Neural cell (in vitro differentiated cells): ENCODE results near the gene HM13. TPM values are rescaled to one million over a fixed set of nuclear protein-coding genes. Genes with fewer than 3 reads are reported as not detected.

ENCODE experiments used
- H2AFZ ChIP-seq: fragments of 200-600, 300-800 bp; sonication (generic), shearing (Covaris generic); 2 replicates; pipeline ENCODE4 v1.6.0; 2014; ENCODE audit warnings: low read depth, mild to moderate bottlenecking, antibody characterized with exemption, low read length, moderate library complexity
- H3F3A ChIP-seq: fragments of 200-600 bp; shearing (Covaris generic); 2 replicates; pipeline ENCODE4 v1.6.1; 2016; ENCODE audit warnings: mild to moderate bottlenecking, moderate library complexity, mixed read lengths, antibody characterized with exemption, low read length; ENCODE audit not compliant: insufficient read depth, poor library complexity, severe bottlenecking
- H3K27ac ChIP-seq: fragments of 200-600, 300-800 bp; sonication (generic), shearing (Covaris generic); 2 replicates; pipeline ENCODE4 v1.5.1; 2014; ENCODE audit warnings: mild to moderate bottlenecking, low read length, moderate library complexity
- H3K27me3 ChIP-seq: fragments of 300-800, 200-600 bp; sonication (generic), shearing (Covaris generic); 2 replicates; pipeline ENCODE4 v1.6.0; 2014; ENCODE audit warnings: mild to moderate bottlenecking, low read depth, low read length, moderate library complexity; ENCODE audit not compliant: insufficient read depth
- H3K36me3 ChIP-seq: fragments of 300-800, 200-600 bp; sonication (generic), shearing (Covaris generic); 2 replicates; pipeline ENCODE4 v1.5.1; 2014; ENCODE audit warnings: mild to moderate bottlenecking, antibody characterized with exemption, low read length, moderate library complexity; ENCODE audit not compliant: insufficient read depth
- H3K4me2 ChIP-seq: fragments of 300-800, 200-600 bp; sonication (generic), shearing (Covaris generic); 2 replicates; pipeline ENCODE4 v1.6.0; 2014; ENCODE audit warnings: mild to moderate bottlenecking, low read length
- H3K4me3 ChIP-seq: fragments of 300-800, 200-600 bp; sonication (generic), shearing (Covaris generic); 2 replicates; pipeline ENCODE4 v1.5.1; 2014; ENCODE audit warnings: mild to moderate bottlenecking, low read length, moderate library complexity
- H3K79me2 ChIP-seq: fragments of 200-600 bp; shearing (Covaris generic); replicated peaks from 2 replicates; pipeline ENCODE4 v1.6.0; 2014; ENCODE audit warnings: mild to moderate bottlenecking, low read length, moderate library complexity; ENCODE audit not compliant: insufficient read depth
- H3K9ac ChIP-seq: fragments of 300-800, 200-600 bp; sonication (generic), shearing (Covaris generic); 2 replicates; pipeline ENCODE4 v1.6.1; 2016; ENCODE audit warnings: mild to moderate bottlenecking, low read length, mixed read lengths
- H3K9me2 ChIP-seq: fragments of 200-600 bp; shearing (Covaris generic); 2 replicates; pipeline ENCODE4 v1.6.1; 2016; ENCODE audit warnings: mild to moderate bottlenecking, low read length, mixed read lengths; ENCODE audit not compliant: insufficient read depth
- H3K9me3 ChIP-seq: fragments of 200-600, 300-800 bp; sonication (generic), shearing (Covaris generic); 2 replicates; pipeline ENCODE4 v1.6.1; 2016; ENCODE audit warnings: mild to moderate bottlenecking, mixed run types, low read length, moderate library complexity, mixed read lengths
- H4K20me1 ChIP-seq: fragments of 200-600 bp; shearing (Covaris generic); 2 replicates; pipeline ENCODE4 v1.6.1; 2016; ENCODE audit warnings: mild to moderate bottlenecking, mixed run types; ENCODE audit not compliant: insufficient read depth
- CTCF ChIP-seq: fragments of 450-650 bp; IDR thresholded peaks from 2 replicates; pipeline ENCODE4 v1.5.1; 2014; ENCODE audit warnings: antibody characterized with exemption, mild to moderate bottlenecking, moderate library complexity; ENCODE audit not compliant: poor library complexity, severe bottlenecking
- EP300 ChIP-seq: fragments of 450-650 bp; conservative IDR thresholded peaks from 2 replicates; pipeline ENCODE4 v1.6.1; 2014; ENCODE audit warnings: antibody characterized with exemption, mild to moderate bottlenecking, moderate library complexity; ENCODE audit not compliant: poor library complexity, severe bottlenecking
- EZH2 ChIP-seq: fragments of 200-600, 300-800 bp; shearing (Covaris generic), sonication (generic); IDR thresholded peaks from 2 replicates; pipeline ENCODE4 v1.6.1; 2014; ENCODE audit warnings: antibody characterized with exemption, low read length, borderline replicate concordance, mild to moderate bottlenecking; ENCODE audit not compliant: insufficient read depth, poor library complexity, severe bottlenecking
- MXI1 ChIP-seq: fragments of 450-650 bp; conservative IDR thresholded peaks from 2 replicates; pipeline ENCODE4 v1.6.1; 2014; ENCODE audit warnings: antibody characterized with exemption, mild to moderate bottlenecking; ENCODE audit not compliant: poor library complexity, severe bottlenecking
- POLR2AphosphoS5 ChIP-seq: IDR thresholded peaks from 2 replicates; pipeline ENCODE4 v1.6.1; 2012
- RAD21 ChIP-seq: fragments of 450-650 bp; conservative IDR thresholded peaks from 2 replicates; pipeline ENCODE4 v1.6.1; 2014; ENCODE audit warnings: antibody characterized with exemption, mild to moderate bottlenecking, moderate library complexity
- REST ChIP-seq: IDR thresholded peaks from 2 replicates; pipeline ENCODE4 v1.6.1; 2012; ENCODE audit warnings: borderline replicate concordance
- SMC3 ChIP-seq: fragments of 450-650 bp; conservative IDR thresholded peaks from 2 replicates; pipeline ENCODE4 v1.6.1; 2014; ENCODE audit warnings: antibody characterized with exemption, mild to moderate bottlenecking, moderate library complexity; ENCODE audit not compliant: poor library complexity
- TAF1 ChIP-seq: IDR thresholded peaks from 2 replicates; pipeline ENCODE4 v1.6.1; 2012; ENCODE audit warnings: low read depth
- polyA plus RNA-seq: library from polyadenylated mRNA; depleted of rRNA; stranded (reverse); fragments of >200 nt; gene quantifications from 2 replicates; pipeline ENCODE4 v1.2.3, GENCODE V29; 2014

HM13 gene
- polyA plus RNA-seq, 1 donor from 2014 or later = 95.4 TPM

GRCh38 chr20:31494131-31494530, 20.1 kb upstream of the HM13 start:
- Histone ChIP-seq H3K9me3 (no peaks in the 10 kb centered on the region), H3K9ac (no peak overlapping the region), H3K4me3 (no peak overlapping the region), H4K20me1 (no peaks in the 10 kb centered on the region), H3K27ac (no peak overlapping the region), H2AFZ (no peak overlapping the region), H3F3A (no peaks in the 10 kb centered on the region), H3K9me2 (no peaks in the 10 kb centered on the region), H3K36me3 (no peaks in the 10 kb centered on the region), H3K4me2 (no peak overlapping the region), H3K27me3 (no peaks in the 10 kb centered on the region), H3K79me2 (no peaks in the 10 kb centered on the region)
- TF ChIP-seq REST (no peak), MXI1 (no peak), TAF1 (no peak), EZH2 (no peak), CTCF (no peak), POLR2AphosphoS5 (no peak), EP300 (no peak), RAD21 (no peak), SMC3 (no peak)

GRCh38 chr20:31496761-31497295, 17.4 kb upstream of the HM13 start:
- Histone ChIP-seq H3F3A (no peaks in the 10 kb centered on the region), H2AFZ (no peak overlapping the region), H3K79me2 (no peaks in the 10 kb centered on the region), H3K27ac (no peak overlapping the region), H3K9ac (no peak overlapping the region), H3K9me3 (no peaks in the 10 kb centered on the region), H3K4me3 (no peak overlapping the region), H3K9me2 (no peaks in the 10 kb centered on the region), H4K20me1 (no peaks in the 10 kb centered on the region), H3K27me3 (no peaks in the 10 kb centered on the region), H3K36me3 (no peaks in the 10 kb centered on the region), H3K4me2 (no peak overlapping the region)
- TF ChIP-seq MXI1 (no peak), CTCF (no peak), TAF1 (no peak), EZH2 (no peak), EP300 (no peak), POLR2AphosphoS5 (no peak), REST (no peak), SMC3 (no peak), RAD21 (no peak)
